ENCODE measurements around the gene DNASE1L1. TPM values are rescaled to one million over a fixed set of nuclear protein-coding genes. Genes with fewer than 3 reads are reported as not detected.

The DNASE1L1 gene
- total RNA-seq, 1 experiment from 2014 or later: 16.2 TPM

DNA sequence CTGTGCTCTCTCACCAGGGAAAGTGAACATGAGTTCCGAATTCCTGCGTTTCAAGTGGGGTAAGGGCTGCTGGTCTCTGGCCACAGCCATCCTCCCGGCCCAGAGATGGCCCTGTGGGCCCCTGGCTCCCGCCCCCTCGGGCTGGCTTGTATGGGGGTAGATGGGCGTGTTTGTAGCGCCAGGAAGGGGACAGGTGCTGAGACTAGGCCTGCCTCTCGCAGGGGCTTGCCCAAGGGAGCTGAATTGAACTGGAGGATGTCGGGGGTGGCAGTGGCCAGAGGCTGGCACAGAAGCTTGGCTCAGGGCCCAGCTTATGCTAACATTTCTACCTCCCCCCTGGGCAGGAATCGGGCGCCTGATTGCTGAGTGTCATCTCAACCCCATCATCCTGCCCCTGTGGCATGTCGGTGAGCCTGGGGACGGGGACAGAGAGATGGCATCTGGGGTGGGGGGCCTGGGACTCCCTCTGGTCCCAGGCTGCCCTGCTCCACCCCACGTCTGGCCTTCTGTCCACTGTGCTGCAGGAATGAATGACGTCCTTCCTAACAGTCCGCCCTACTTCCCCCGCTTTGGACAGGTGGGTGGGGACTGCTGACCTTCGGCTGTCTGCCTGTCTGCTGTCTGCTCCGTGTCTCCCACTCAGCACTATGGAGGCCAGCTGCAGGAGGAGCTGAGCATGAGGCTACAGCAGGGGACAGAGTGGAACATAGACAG, 10.8 kb upstream of the DNASE1L1 start:
- Mint-ChIP-seq H3K27me3 (ENCODE audit: low read depth) (no peaks in the 10 kb centered on the region), H3K36me3 (peaks cover 2% of the 10 kb centered on the region; the same call in 1 of the 2 replicates), H3K9me3 (no peaks in the 10 kb centered on the region), H3K4me1 (no peaks in the 10 kb centered on the region), H3K27ac (no peak overlapping the region), H3K4me3 (no peak overlapping the region)
- TF ChIP-seq FOXK1 (CRISPR knock-in tag; IDR thresholded peaks at IDR 0.05) (no peak), ZMAT4 (CRISPR knock-in tag; IDR thresholded peaks at IDR 0.05) (no peak), ZNF396 (CRISPR knock-in tag; IDR thresholded peaks at IDR 0.05; ENCODE audit: borderline replicate concordance) (no peak), ZNF232 (CRISPR knock-in tag; IDR thresholded peaks at IDR 0.05) (no peak)
- TF ChIP-seq, protein P1, sequence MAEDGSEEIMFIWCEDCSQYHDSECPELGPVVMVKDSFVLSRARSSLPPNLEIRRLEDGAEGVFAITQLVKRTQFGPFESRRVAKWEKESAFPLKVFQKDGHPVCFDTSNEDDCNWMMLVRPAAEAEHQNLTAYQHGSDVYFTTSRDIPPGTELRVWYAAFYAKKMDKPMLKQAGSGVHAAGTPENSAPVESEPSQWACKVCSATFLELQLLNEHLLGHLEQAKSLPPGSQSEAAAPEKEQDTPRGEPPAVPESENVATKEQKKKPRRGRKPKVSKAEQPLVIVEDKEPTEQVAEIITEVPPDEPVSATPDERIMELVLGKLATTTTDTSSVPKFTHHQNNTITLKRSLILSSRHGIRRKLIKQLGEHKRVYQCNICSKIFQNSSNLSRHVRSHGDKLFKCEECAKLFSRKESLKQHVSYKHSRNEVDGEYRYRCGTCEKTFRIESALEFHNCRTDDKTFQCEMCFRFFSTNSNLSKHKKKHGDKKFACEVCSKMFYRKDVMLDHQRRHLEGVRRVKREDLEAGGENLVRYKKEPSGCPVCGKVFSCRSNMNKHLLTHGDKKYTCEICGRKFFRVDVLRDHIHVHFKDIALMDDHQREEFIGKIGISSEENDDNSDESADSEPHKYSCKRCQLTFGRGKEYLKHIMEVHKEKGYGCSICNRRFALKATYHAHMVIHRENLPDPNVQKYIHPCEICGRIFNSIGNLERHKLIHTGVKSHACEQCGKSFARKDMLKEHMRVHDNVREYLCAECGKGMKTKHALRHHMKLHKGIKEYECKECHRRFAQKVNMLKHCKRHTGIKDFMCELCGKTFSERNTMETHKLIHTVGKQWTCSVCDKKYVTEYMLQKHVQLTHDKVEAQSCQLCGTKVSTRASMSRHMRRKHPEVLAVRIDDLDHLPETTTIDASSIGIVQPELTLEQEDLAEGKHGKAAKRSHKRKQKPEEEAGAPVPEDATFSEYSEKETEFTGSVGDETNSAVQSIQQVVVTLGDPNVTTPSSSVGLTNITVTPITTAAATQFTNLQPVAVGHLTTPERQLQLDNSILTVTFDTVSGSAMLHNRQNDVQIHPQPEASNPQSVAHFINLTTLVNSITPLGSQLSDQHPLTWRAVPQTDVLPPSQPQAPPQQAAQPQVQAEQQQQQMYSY (CRISPR knock-in tag; IDR thresholded peaks at IDR 0.05): no peak
- TF ChIP-seq, protein P2, sequence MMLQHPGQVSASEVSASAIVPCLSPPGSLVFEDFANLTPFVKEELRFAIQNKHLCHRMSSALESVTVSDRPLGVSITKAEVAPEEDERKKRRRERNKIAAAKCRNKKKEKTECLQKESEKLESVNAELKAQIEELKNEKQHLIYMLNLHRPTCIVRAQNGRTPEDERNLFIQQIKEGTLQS (CRISPR knock-in tag; conservative IDR thresholded peaks at IDR 0.05): no peak
- ATAC-seq (no peak), DNase-seq (ENCODE audit: low spot score) (no peak)
- ChIA-PET POLR2A (no interaction called here), CTCF (no interaction called here)

GRCh38 chrX:154419189-154419588, 10.1 kb upstream of the DNASE1L1 start:
- Mint-ChIP-seq H3K4me1 (no peaks in the 10 kb centered on the region), H3K4me3 (no peak overlapping the region), H3K27me3 (ENCODE audit: low read depth) (no peaks in the 10 kb centered on the region), H3K27ac (no peak overlapping the region), H3K36me3 (peaks cover 2% of the 10 kb centered on the region; the same call in 1 of the 2 replicates), H3K9me3 (no peaks in the 10 kb centered on the region)
- no peak for ATAC-seq
- TF ChIP-seq ZNF671 (CRISPR knock-in tag; IDR thresholded peaks at IDR 0.05) (no peak), ZNF263 (CRISPR knock-in tag; IDR thresholded peaks at IDR 0.05; ENCODE audit: low read depth) (no peak), JAZF1 (CRISPR knock-in tag; IDR thresholded peaks at IDR 0.05) (no peak), IRF1 (CRISPR knock-in tag; IDR thresholded peaks at IDR 0.05) (no peak), ZNF423 (CRISPR knock-in tag; IDR thresholded peaks at IDR 0.05) (no peak), ZNF396 (CRISPR knock-in tag; IDR thresholded peaks at IDR 0.05; ENCODE audit: borderline replicate concordance) (no peak), ETV6 (CRISPR knock-in tag; IDR thresholded peaks at IDR 0.05) (no peak), ZNF138 (CRISPR knock-in tag; conservative IDR thresholded peaks at IDR 0.05) (no peak)
- TF ChIP-seq, protein P3, sequence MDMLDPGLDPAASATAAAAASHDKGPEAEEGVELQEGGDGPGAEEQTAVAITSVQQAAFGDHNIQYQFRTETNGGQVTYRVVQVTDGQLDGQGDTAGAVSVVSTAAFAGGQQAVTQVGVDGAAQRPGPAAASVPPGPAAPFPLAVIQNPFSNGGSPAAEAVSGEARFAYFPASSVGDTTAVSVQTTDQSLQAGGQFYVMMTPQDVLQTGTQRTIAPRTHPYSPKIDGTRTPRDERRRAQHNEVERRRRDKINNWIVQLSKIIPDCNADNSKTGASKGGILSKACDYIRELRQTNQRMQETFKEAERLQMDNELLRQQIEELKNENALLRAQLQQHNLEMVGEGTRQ (CRISPR knock-in tag; IDR thresholded peaks at IDR 0.05): no peak
- TF ChIP-seq, protein P4, sequence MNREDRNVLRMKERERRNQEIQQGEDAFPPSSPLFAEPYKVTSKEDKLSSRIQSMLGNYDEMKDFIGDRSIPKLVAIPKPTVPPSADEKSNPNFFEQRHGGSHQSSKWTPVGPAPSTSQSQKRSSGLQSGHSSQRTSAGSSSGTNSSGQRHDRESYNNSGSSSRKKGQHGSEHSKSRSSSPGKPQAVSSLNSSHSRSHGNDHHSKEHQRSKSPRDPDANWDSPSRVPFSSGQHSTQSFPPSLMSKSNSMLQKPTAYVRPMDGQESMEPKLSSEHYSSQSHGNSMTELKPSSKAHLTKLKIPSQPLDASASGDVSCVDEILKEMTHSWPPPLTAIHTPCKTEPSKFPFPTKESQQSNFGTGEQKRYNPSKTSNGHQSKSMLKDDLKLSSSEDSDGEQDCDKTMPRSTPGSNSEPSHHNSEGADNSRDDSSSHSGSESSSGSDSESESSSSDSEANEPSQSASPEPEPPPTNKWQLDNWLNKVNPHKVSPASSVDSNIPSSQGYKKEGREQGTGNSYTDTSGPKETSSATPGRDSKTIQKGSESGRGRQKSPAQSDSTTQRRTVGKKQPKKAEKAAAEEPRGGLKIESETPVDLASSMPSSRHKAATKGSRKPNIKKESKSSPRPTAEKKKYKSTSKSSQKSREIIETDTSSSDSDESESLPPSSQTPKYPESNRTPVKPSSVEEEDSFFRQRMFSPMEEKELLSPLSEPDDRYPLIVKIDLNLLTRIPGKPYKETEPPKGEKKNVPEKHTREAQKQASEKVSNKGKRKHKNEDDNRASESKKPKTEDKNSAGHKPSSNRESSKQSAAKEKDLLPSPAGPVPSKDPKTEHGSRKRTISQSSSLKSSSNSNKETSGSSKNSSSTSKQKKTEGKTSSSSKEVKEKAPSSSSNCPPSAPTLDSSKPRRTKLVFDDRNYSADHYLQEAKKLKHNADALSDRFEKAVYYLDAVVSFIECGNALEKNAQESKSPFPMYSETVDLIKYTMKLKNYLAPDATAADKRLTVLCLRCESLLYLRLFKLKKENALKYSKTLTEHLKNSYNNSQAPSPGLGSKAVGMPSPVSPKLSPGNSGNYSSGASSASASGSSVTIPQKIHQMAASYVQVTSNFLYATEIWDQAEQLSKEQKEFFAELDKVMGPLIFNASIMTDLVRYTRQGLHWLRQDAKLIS (CRISPR knock-in tag; IDR thresholded peaks at IDR 0.05; ENCODE audit: borderline replicate concordance): no peak
- TF ChIP-seq, protein P5, sequence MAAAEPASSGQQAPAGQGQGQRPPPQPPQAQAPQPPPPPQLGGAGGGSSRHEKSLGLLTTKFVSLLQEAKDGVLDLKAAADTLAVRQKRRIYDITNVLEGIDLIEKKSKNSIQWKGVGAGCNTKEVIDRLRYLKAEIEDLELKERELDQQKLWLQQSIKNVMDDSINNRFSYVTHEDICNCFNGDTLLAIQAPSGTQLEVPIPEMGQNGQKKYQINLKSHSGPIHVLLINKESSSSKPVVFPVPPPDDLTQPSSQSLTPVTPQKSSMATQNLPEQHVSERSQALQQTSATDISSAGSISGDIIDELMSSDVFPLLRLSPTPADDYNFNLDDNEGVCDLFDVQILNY (CRISPR knock-in tag; IDR thresholded peaks at IDR 0.05): no peak
- TF ChIP-seq, protein P2 (CRISPR knock-in tag; conservative IDR thresholded peaks at IDR 0.05): no peak
- DNase-seq (ENCODE audit: low spot score): no peak
- POLR2A ChIA-PET: no interaction called here
- CTCF ChIA-PET: no interaction called here

All from WTC11 (cell line).